BLaER1 treated with 17β-estradiol and CSF1 and Interleukin-3, amounts not matched to agents 10 nM and 100 nM (cell line): Measurements from ENCODE around the gene CKS1B.
"Not testable (repeated sequence)": the region's sequence is repeated elsewhere in the genome, so short reads cannot be mapped to it uniquely, and the experiment has no call there.

Experiments
- H3K27ac ChIP-seq, 11 experiments: shearing (Covaris generic); formaldehyde crosslinking; 2 replicates each; pipeline ENCODE4 v1.8.1; 2022
- H3K27me3 ChIP-seq, 11 experiments: shearing (Covaris generic); formaldehyde crosslinking; 2 replicates each; pipeline ENCODE4 v1.8.1; 2022
- H3K36me3 ChIP-seq, 11 experiments: shearing (Covaris generic); formaldehyde crosslinking; 2 replicates each; pipeline ENCODE4 v1.8.1; 2022
- H3K4me1 ChIP-seq, 10 experiments: shearing (Covaris generic); formaldehyde crosslinking; 2 replicates each; pipeline ENCODE4 v1.8.1; 2022
- H3K4me2 ChIP-seq, 11 experiments: shearing (Covaris generic); formaldehyde crosslinking; 2 replicates each; pipeline ENCODE4 v1.8.1; 2022
- H3K4me3 ChIP-seq, 10 experiments: shearing (Covaris generic); formaldehyde crosslinking; 2 replicates each; pipeline ENCODE4 v1.8.1; 2022
- H3K9ac ChIP-seq, 11 experiments: shearing (Covaris generic); formaldehyde crosslinking; 2 replicates each; pipeline ENCODE4 v1.8.1; 2022
- H3K9me3 ChIP-seq, 11 experiments: shearing (Covaris generic); formaldehyde crosslinking; replicated peaks in 1 of 11; 2 replicates each; pipeline ENCODE4 v1.8.1; 2022
- H4K20me1 ChIP-seq, 11 experiments: shearing (Covaris generic); formaldehyde crosslinking; 2 replicates each; pipeline ENCODE4 v1.8.1; 2022
- Cebpa-rat ChIP-seq, 11 experiments: shearing (Covaris generic); IDR thresholded peaks; 2 replicates each; pipeline ENCODE4 v1.8.1; 2022

The CKS1B gene

GRCh38 chr1:154972213-154972516 is 2.3 kb upstream of the CKS1B start:
- H3K9me3 ChIP-seq = no peaks in the 10 kb centered on the region
- peaks cover 59 to 77% (median 74%) of the 10 kb centered on the region in 10 experiments for H3K4me1 ChIP-seq
- H3K4me3 ChIP-seq = peak overlapping the region in 7 of 10 experiments; percentile 64 to 86 (median 69); a peak in 9 of 20 replicates
- no peaks in the 10 kb centered on the region for H3K27me3 ChIP-seq
- peak overlapping the region; percentile 87 to 99 (median 92); a peak in 19 of 22 replicates for H3K9ac ChIP-seq
- H3K27ac ChIP-seq = peak overlapping the region in 8 of 11 experiments; percentile 9 to 98 (median 90); a peak in 8 of 22 replicates
- peaks cover 11 to 59% (median 39%) of the 10 kb centered on the region in 11 experiments; a peak in 18 of 22 replicates for H4K20me1 ChIP-seq
- H3K36me3 ChIP-seq = peaks cover 18 to 30% (median 24%) of the 10 kb centered on the region in 11 experiments
- TF ChIP-seq Cebpa-rat (IDR thresholded peaks at IDR 0.05) = no peak
- H3K4me2 ChIP-seq = peak overlapping the region; percentile 89 to 100 (median 98)

GRCh38 chr1:154972517-154973343 is 1.8 kb upstream of the CKS1B start:
- Histone ChIP-seq H3K27ac (peak overlapping the region in 10 of 11 experiments; percentile 9 to 100 (median 92); a peak in 18 of 22 replicates), H3K4me1 (peaks cover 65 to 77% (median 74%) of the 10 kb centered on the region in 10 experiments), H3K36me3 (peaks cover 13 to 30% (median 19%) of the 10 kb centered on the region in 11 experiments), H3K4me3 (peak overlapping the region; percentile 64 to 86 (median 69)), H3K9ac (peak overlapping the region; percentile 87 to 99 (median 92); a peak in 21 of 22 replicates), H3K4me2 (peak overlapping the region; percentile 89 to 100 (median 98)), H3K27me3 (no peaks in the 10 kb centered on the region), H4K20me1 (peaks cover 11 to 54% (median 38%) of the 10 kb centered on the region in 11 experiments; a peak in 18 of 22 replicates), H3K9me3 (no peaks in the 10 kb centered on the region)
- no peak for TF ChIP-seq Cebpa-rat (IDR thresholded peaks at IDR 0.05)

GRCh38 chr1:154973344-154974101 is 958 bp upstream of the CKS1B start:
- Histone ChIP-seq H3K4me2 (peak overlapping the region; percentile 89 to 100 (median 98)), H3K4me3 (peak overlapping the region; percentile 64 to 86 (median 69)), H3K4me1 (peaks cover 71 to 77% (median 75%) of the 10 kb centered on the region in 10 experiments), H4K20me1 (peaks cover 11 to 48% (median 36%) of the 10 kb centered on the region in 11 experiments; a peak in 18 of 22 replicates), H3K9me3 (no peaks in the 10 kb centered on the region), H3K27ac (peak overlapping the region; percentile 89 to 100 (median 96)), H3K27me3 (no peaks in the 10 kb centered on the region), H3K36me3 (peaks cover 5 to 30% (median 19%) of the 10 kb centered on the region in 11 experiments), H3K9ac (peak overlapping the region; percentile 87 to 99 (median 92))
- TF ChIP-seq Cebpa-rat (IDR thresholded peaks at IDR 0.05) = no peak

- Histone ChIP-seq H3K4me2 (peak overlapping the region; percentile 81 to 95 (median 91)), H4K20me1 (peaks cover 10 to 35% (median 26%) of the 10 kb centered on the region in 11 experiments; a peak in 17 of 22 replicates), H3K4me1 (peaks cover 57 to 67% (median 61%) of the 10 kb centered on the region in 10 experiments), H3K9ac (peak overlapping the region; percentile 79 to 99 (median 91)), H3K27ac (peak overlapping the region; percentile 65 to 100 (median 96)), H3K9me3 (no peaks in the 10 kb centered on the region), H3K27me3 (no peaks in the 10 kb centered on the region), H3K36me3 (peaks cover 0 to 33% (median 19%) of the 10 kb centered on the region in 11 experiments; a peak in 19 of 22 replicates), H3K4me3 (peak overlapping the region; percentile 64 to 86 (median 69))
- no peak for TF ChIP-seq Cebpa-rat (IDR thresholded peaks at IDR 0.05)
These were observed 427 bp downstream of the CKS1B start for GRCh38 chr1:154974808-154975408.

GRCh38 chr1:154975409-154976059 is 1.1 kb downstream of the CKS1B start:
- Histone ChIP-seq H3K27ac (peak overlapping the region; percentile 65 to 100 (median 96)), H3K9me3 (no peaks in the 10 kb centered on the region), H3K27me3 (no peaks in the 10 kb centered on the region), H4K20me1 (peaks cover 4 to 28% (median 20%) of the 10 kb centered on the region in 11 experiments; a peak in 16 of 22 replicates), H3K36me3 (peaks cover 0 to 39% (median 25%) of the 10 kb centered on the region in 11 experiments; a peak in 19 of 22 replicates), H3K4me2 (peak overlapping the region; percentile 81 to 95 (median 91)), H3K9ac (peak overlapping the region; percentile 79 to 99 (median 91)), H3K4me1 (peaks cover 50 to 61% (median 55%) of the 10 kb centered on the region in 10 experiments), H3K4me3 (peak overlapping the region; percentile 64 to 86 (median 69))
- no peak for TF ChIP-seq Cebpa-rat (IDR thresholded peaks at IDR 0.05)

- not testable (repeated sequence) for H4K20me1 ChIP-seq, H3K27me3 ChIP-seq, H3K4me3 ChIP-seq, H3K9me3 ChIP-seq
- H3K9ac ChIP-seq = peak overlapping the region; percentile 42 to 99 (median 91); a peak in 13 of 22 replicates
- peak overlapping the region in 10 of 11 experiments; percentile 7 to 98 (median 77); a peak in 17 of 22 replicates for H3K27ac ChIP-seq
- peak overlapping the region; percentile 81 to 95 (median 91); a peak in 21 of 22 replicates for H3K4me2 ChIP-seq
- H3K4me1 ChIP-seq = peaks cover 38 to 56% (median 43%) of the 10 kb centered on the region in 10 experiments
- H3K36me3 ChIP-seq = peaks cover 0 to 52% (median 33%) of the 10 kb centered on the region in 11 experiments; a peak in 19 of 22 replicates
These were observed 3.3 kb downstream of the CKS1B start for GRCh38 chr1:154977762-154978161.

- Histone ChIP-seq H3K27ac (peak overlapping the region in 7 of 11 experiments; percentile 7 to 98 (median 94); a peak in 8 of 22 replicates), H3K9ac (peak overlapping the region in 7 of 11 experiments; percentile 38 to 99 (median 74); a peak in 6 of 22 replicates), H3K4me1 (peaks cover 32 to 51% (median 37%) of the 10 kb centered on the region in 10 experiments), H3K27me3 (no peaks in the 10 kb centered on the region), H3K9me3 (no peaks in the 10 kb centered on the region), H3K4me3 (no peak overlapping the region), H3K36me3 (peaks cover 0 to 52% (median 33%) of the 10 kb centered on the region in 11 experiments; a peak in 19 of 22 replicates), H3K4me2 (peak overlapping the region; percentile 26 to 95 (median 91); a peak in 15 of 22 replicates), H4K20me1 (peaks cover 0 to 2% (median 0%) of the 10 kb centered on the region in 11 experiments; a peak in 3 of 22 replicates)
- TF ChIP-seq Cebpa-rat (IDR thresholded peaks at IDR 0.05) = no peak
These were observed 3.9 kb downstream of the CKS1B start for GRCh38 chr1:154978360-154978759.
